Calu3 (cell line): ENCODE results near the gene SNX30. TPM values are rescaled to one million over a fixed set of nuclear protein-coding genes. Genes with fewer than 3 reads are reported as not detected.

Experiments used
- BruUV-seq: library from RNA; stranded (reverse); fragments of 400-500 nt; replicated peaks from 2 replicates; lab custom pipeline; 2021; lab: Mats Ljungman, UMichigan
- CTCF ChIA-PET: fragments of 300-600 bp; sonication (Branson Sonifier 250); formaldehyde crosslinking; loops from one replicate; lab custom pipeline; 2022; ENCODE audit warnings: antibody characterized with exemption; lab: Charles Lee
- DNase-seq: peaks from one replicate; pipeline ENCODE4 v3.0.0; 2022
- H3K27ac Mint-ChIP-seq: one replicate; pipeline ENCODE4 v1.8.0; 2022; ENCODE audit warnings: mixed read lengths; ENCODE audit not compliant: unreplicated experiment
- H3K27me3 Mint-ChIP-seq: one replicate; pipeline ENCODE4 v1.8.0; 2022; ENCODE audit warnings: mixed read lengths; ENCODE audit not compliant: unreplicated experiment
- H3K36me3 Mint-ChIP-seq: one replicate; pipeline ENCODE4 v1.8.0; 2022; ENCODE audit warnings: mild to moderate bottlenecking, moderate library complexity, mixed read lengths; ENCODE audit not compliant: insufficient read depth, unreplicated experiment
- H3K4me1 Mint-ChIP-seq: one replicate; pipeline ENCODE4 v1.8.0; 2022; ENCODE audit warnings: mild to moderate bottlenecking, low read depth, mixed read lengths; ENCODE audit not compliant: unreplicated experiment
- H3K4me3 Mint-ChIP-seq: one replicate; pipeline ENCODE4 v1.8.0; 2022; ENCODE audit warnings: mild to moderate bottlenecking, low read depth, moderate library complexity, mixed read lengths; ENCODE audit not compliant: unreplicated experiment
- H3K9me3 Mint-ChIP-seq: one replicate; pipeline ENCODE4 v1.8.0; 2022; ENCODE audit warnings: low read depth, mixed read lengths; ENCODE audit not compliant: unreplicated experiment
- CTCF ChIP-seq: fragments of 200-600 bp; IDR thresholded peaks from one replicate; pipeline ENCODE4 v1.8.0; 2022; ENCODE audit warnings: antibody characterized with exemption; ENCODE audit not compliant: unreplicated experiment
- intact Hi-C: fragments of 100-400 bp; cut with micrococcal nuclease; formaldehyde crosslinking; loops from one replicate; pipeline ENCODE4 v1.10.0; 2022; ENCODE audit not compliant: unreplicated experiment
- total RNA-seq: library from RNA; stranded (reverse); gene quantifications from 2 replicates; pipeline ENCODE4 v1.2.3, GENCODE V29; 2022

Gene SNX30
- total RNA-seq, 1 experiment from 2014 or later = 8.7 TPM

GRCh38 chr9:112784020-112784785 lies 33.6 kb downstream of the SNX30 start:
- Mint-ChIP-seq H3K4me3 (no peak overlapping the region), H3K36me3 (no peaks in the 10 kb centered on the region), H3K4me1 (peaks cover 20% of the 10 kb centered on the region), H3K27me3 (no peaks in the 10 kb centered on the region), H3K27ac (no peak overlapping the region), H3K9me3 (no peaks in the 10 kb centered on the region)
- no peak for DNase-seq
- no peak for TF ChIP-seq CTCF
- CTCF ChIA-PET = no interaction called here
- no TSS peak for BruUV-seq
- intact Hi-C loops = no loop called here

- CTCF ChIA-PET = no interaction called here
- Mint-ChIP-seq H3K4me3 (no peak overlapping the region), H3K27me3 (no peaks in the 10 kb centered on the region), H3K36me3 (no peaks in the 10 kb centered on the region), H3K27ac (no peak overlapping the region), H3K4me1 (peaks cover 33% of the 10 kb centered on the region), H3K9me3 (no peaks in the 10 kb centered on the region)
- intact Hi-C loops = no loop called here
- TF ChIP-seq CTCF = no peak
- DNase-seq = no peak
- no TSS peak for BruUV-seq
Observed at GRCh38 chr9:112785986-112786385, 35.4 kb downstream of the SNX30 start.

- no peak for TF ChIP-seq CTCF
- intact Hi-C loops = no loop called here
- Mint-ChIP-seq H3K36me3 (no peaks in the 10 kb centered on the region), H3K9me3 (no peaks in the 10 kb centered on the region), H3K4me3 (no peak overlapping the region), H3K27me3 (no peaks in the 10 kb centered on the region), H3K4me1 (peaks cover 33% of the 10 kb centered on the region), H3K27ac (no peak overlapping the region)
- DNase-seq = no peak
- BruUV-seq = no TSS peak
- CTCF ChIA-PET = no interaction called here
Observed at GRCh38 chr9:112786829-112787520, 36.4 kb downstream of the SNX30 start.

- no peak for TF ChIP-seq CTCF
- CTCF ChIA-PET = no interaction called here
- Mint-ChIP-seq H3K4me3 (no peak overlapping the region), H3K27me3 (no peaks in the 10 kb centered on the region), H3K27ac (no peak overlapping the region), H3K4me1 (peaks cover 33% of the 10 kb centered on the region), H3K36me3 (no peaks in the 10 kb centered on the region), H3K9me3 (no peaks in the 10 kb centered on the region)
- intact Hi-C loops = no loop called here
- no TSS peak for BruUV-seq
- DNase-seq = no peak
Observed at GRCh38 chr9:112787978-112788377, 37.4 kb downstream of the SNX30 start.
